CD4-positive, alpha-beta T cell treated with Interleukin-10 for 1 hour (primary cell): ENCODE measurements around the gene SELE.

Experiments used
- DNase-seq: peaks from one replicate; pipeline ENCODE4 v3.0.0-alpha.2; 2020

SELE gene

GRCh38 chr1:169733924-169734323, at the start of gene SELE:
Gene SELE (minus strand): TSS chr1:169734079. CDS start chr1:169733612, 467 bp downstream.
- no peak for DNase-seq

DNA sequence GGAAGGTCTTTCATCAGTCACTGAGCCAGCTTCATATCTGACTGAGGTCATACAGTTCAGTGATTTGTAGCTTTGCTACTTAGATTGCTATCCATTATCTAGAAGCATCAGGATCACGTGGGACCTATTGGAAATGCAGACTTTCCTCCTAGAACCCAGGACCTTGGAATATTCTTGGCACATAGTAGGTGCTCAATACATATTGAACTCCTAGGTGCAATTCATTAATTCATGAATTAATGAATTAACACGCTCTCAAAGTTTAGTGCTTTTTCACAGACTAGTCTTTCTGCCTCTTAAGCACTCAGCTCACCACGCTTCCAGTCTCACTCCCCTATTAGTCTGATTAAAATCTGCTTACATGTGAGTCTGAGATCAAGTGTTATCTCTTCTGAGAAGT, 48.7 kb upstream of the SELE start:
- no peak for DNase-seq

- no peak for DNase-seq
These were observed 46.1 kb upstream of the SELE start for GRCh38 chr1:169779970-169780369.

DNA sequence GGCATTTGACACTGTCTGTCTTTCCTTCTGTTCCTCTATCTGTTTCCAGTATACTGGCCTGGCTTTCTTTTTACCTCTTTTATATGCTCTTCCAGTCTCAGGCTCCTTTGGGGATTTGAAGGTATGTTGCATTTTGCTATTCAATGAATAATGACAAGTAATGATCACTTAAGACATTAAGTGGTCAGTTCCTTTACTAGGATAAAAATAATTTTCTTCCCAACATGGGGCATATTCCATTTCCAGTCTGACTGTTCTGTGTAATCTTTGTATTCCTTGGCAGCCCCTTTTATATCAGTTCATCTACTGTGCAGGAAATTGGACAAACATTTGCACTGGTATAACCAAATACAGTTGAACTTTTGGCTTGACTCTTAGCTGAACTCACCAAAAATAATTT, 45.3 kb upstream of the SELE start:
- no peak for DNase-seq

- no peak for DNase-seq
These were observed 42.6 kb upstream of the SELE start for GRCh38 chr1:169776440-169776839.

DNA sequence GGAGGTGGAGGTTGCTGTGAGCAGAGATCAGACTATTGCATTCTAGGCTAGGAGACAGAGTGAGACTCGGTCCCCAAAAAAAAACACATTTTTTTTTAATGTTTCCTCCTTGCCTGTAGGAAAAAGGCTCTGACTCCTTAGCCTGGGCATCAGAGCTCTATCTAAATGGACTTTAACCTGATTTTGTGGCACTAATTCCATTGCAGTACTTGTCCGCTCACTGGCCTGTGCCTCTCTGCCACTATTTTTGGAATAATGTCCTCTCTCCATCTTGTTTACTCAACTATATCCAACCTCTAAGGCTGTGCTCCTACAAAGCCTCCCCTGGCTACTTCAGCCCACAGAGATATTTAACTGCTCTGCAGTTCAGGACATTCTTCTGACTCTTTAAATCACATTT, 34.3 kb upstream of the SELE start:
- DNase-seq, result no peak

- no peak for DNase-seq
These were observed 31.9 kb upstream of the SELE start for GRCh38 chr1:169765580-169766331.

- no peak for DNase-seq
These were observed 31.0 kb upstream of the SELE start for GRCh38 chr1:169764919-169765318.

GRCh38 chr1:169762699-169763098, 28.8 kb upstream of the SELE start:
- no peak for DNase-seq

- DNase-seq, result no peak
These were observed 25.2 kb upstream of the SELE start for GRCh38 chr1:169759038-169759437.

DNA sequence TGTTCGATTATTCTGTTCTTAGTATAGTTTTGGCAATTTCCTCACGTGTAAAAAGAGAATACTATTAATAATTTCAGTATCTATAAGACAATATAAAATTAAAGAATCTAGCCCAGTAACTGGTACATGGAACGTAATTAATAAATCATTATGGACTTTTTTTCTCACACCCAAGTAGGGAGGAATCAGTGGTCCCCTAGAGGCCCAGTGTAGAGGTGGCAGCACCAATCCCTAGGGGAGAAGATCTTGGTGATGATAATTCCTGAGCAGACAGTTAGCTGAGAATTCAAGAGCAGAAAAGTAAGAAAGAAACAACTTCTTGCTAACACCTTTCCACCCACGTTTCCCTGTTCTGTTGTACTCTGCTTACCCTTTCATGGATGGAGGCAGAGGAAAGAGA, 19.7 kb upstream of the SELE start:
- no peak for DNase-seq

GRCh38 chr1:169750041-169750440, 16.2 kb upstream of the SELE start:
- DNase-seq, result no peak

DNA sequence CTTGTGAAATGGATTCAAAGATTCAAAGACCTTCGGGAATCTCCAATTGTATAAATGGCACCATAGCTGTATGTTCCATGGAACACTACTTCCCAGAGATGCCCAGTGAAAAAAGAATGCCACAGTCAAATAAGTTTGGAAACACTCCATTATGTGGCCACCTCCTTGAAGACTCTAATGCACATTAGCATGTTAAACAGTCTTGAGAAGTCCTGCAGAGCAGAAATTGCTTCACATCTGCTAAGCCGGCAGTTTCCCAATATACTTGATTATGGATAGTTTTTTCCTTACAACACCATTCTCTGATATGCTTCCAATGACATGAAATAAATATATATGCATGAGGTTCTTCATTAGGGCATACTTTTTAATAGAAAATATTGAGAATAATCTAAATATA, 12.7 kb upstream of the SELE start:
- DNase-seq, result no peak

DNA sequence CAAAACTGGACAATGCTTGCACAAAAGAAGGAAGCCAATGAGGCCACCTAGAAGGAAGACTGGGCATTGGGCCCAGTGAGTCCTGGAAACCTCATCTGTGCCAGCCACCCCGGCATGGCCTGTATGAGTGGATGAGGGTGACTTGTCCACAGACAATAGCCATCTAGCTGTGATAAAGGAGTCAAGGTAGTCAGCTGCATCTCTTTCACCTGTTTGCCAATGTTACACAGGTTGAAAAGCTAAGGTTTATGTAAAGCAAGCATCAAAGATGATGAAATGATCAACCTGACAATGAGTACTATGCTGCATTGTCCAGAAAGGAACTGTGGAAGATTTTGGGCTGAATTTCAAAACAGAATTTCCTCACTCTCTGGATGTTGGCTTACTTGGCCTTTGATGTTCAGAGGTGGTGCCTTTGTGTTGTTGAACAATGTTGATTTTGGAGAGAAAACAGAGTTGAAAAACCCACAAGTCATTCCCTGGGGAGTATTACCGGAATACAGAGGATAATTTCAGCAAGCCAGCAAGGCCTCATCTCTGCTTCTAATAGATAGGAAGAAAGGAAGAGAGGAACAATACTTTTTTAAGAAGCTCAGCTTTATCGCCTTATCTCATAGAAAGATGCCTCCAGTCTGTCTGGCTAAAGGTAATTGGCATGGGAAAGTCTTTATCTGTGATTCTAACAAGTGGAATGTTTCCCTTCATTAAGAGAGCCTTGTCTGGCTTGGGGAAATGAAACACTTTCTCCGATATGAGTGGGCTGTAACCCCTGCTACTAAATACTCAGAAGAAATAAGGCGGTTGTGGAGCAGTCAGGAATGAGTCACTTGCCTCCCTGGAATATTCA, 11.4 kb upstream of the SELE start:
- DNase-seq, result no peak

GRCh38 chr1:169741666-169742394, 8.0 kb upstream of the SELE start:
- no peak for DNase-seq

GRCh38 chr1:169739980-169740379, 6.1 kb upstream of the SELE start:
- no peak for DNase-seq

DNA sequence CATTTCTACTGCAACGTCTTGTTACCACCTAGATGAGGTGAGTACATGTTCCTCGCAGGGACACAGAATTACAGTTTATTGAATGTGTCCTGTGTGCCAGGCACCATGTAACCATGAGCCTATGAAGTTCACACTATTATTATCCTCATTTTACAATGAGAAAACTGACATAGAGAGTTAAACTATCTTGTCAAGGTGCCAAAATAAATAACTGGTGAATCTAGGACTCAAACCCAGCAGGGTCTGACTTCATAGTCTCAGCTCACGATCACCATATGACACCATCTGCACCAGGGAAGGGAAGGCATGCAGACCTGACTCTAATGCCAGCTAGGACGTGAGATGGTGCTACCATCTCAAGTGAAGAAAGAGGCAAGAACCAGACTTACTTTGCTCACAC, 2.4 kb downstream of the SELE start:
- no peak for DNase-seq

GRCh38 chr1:169729991-169730390, 3.9 kb downstream of the SELE start:
- DNase-seq, result no peak

DNA sequence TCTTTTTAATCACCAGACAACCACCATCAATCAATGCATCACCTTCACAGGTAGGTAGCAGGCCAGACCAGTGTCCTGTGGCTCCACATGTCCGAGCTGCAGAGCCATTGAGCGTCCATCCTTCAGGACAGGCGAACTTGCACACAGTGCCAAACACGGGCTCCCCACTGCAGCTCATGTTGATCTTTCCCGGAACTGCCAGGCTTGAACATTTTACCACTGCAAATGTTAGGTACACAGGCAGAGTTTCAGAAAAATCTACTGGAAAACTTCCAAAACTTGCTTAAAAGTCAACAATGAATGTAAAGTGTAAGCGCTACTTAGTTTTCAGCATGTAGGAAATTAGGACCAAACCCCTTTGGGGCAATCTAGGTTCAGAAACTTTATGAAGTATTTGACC, 6.6 kb downstream of the SELE start:
- no peak for DNase-seq

DNA sequence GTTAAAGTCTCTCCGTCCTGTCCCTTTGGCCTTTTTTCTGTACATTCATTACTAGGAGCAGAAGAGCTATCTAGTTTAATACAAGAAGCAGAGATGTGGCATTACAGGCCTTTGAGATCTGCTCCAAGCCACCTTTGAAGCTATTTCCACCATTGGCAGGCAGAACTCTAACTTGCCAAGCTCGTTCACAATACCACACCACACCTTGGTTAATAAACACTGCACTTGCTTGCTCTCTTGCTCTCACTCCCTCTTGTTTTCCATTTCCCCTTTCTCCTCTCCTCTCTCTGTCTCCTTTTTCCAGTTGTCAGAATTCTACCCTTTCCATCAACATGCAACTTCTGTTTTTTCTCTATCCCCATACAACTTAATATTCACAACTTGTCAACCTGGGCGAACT, 7.0 kb downstream of the SELE start:
- DNase-seq, result no peak

DNA sequence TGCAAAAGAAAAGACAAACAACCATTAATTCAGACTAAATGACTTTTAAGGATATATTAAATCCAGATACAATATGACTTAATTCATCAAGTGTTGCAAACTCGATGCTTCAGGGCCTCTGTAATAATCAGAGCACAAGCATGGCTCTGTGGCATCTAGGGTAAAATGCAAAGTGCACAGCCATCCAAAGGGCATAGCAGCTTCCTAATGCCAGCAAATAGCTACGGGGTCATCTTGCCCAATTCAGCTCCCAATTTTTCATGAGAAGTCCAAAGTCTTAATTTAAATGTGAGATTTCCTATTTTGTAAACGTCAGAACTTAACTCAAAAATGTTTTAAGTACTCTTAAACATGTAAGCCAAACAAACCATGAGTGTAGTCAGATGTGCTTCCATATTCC, 7.9 kb downstream of the SELE start:
- no peak for DNase-seq

- DNase-seq, result no peak
These were observed 9.7 kb downstream of the SELE start for GRCh38 chr1:169724168-169724567.

- no peak for DNase-seq
These were observed 10.1 kb downstream of the SELE start for GRCh38 chr1:169723763-169724162.

GRCh38 chr1:169722779-169723178, 11.1 kb downstream of the SELE start:
- DNase-seq, result no peak
